Natural killer cell treated with Interleukin-12 subunit alpha and Interleukin-12 subunit beta and Interleukin-15 and Interleukin-18, amount 100 ng/mL, for 72 hours (primary cell): ENCODE results near the gene AGAP1. TPM values are rescaled to one million over a fixed set of nuclear protein-coding genes. Genes with fewer than 3 reads are reported as not detected.

ENCODE experiments used
- ATAC-seq, 2 donors: fragments of 150-1000 bp; cut with Tn5 transposase in 1 of 2; sonication (Bioruptor Pico), chemical (Tn5 transposase) in 1 of 2; 2 replicates each; pipeline ENCODE4 v1.10.0; 2021
- DNase-seq: peaks from one replicate; pipeline ENCODE4 v3.0.0; 2022; ENCODE audit warnings: low spot score
- H3K27ac Mint-ChIP-seq, 2 donors: 1 replicate in 1 of 2; 2 replicates in 1 of 2; pipeline ENCODE4 v1.8.0; 2022; ENCODE audit warnings: mixed read lengths in 2 of 2, mild to moderate bottlenecking in 1 of 2, moderate library complexity in 1 of 2
- H3K27me3 Mint-ChIP-seq, 2 donors: 1 replicate in 1 of 2; 2 replicates in 1 of 2; pipeline ENCODE4 v1.8.0; 2022; ENCODE audit warnings: mixed read lengths in 2 of 2
- H3K36me3 Mint-ChIP-seq: one replicate; pipeline ENCODE4 v1.8.0; 2022; ENCODE audit warnings: mixed read lengths
- H3K4me1 Mint-ChIP-seq, 2 donors: 1 replicate in 1 of 2; 2 replicates in 1 of 2; pipeline ENCODE4 v1.8.0; 2022; ENCODE audit warnings: low read depth in 2 of 2, mixed read lengths in 2 of 2, mild to moderate bottlenecking in 1 of 2
- H3K4me3 Mint-ChIP-seq: one replicate; pipeline ENCODE4 v1.8.0; 2022; ENCODE audit warnings: mixed read lengths
- H3K9me3 Mint-ChIP-seq: 2 replicates; pipeline ENCODE4 v1.8.0; 2022; ENCODE audit warnings: mixed read lengths
- total RNA-seq, 2 donors: library from RNA; stranded (reverse); gene quantifications; one replicate each; pipeline ENCODE4 v1.2.3, GENCODE V29; 2022

The AGAP1 gene
- total RNA-seq, 2 donors from 2014 or later, result 5.2 to 7.4 TPM

DNA sequence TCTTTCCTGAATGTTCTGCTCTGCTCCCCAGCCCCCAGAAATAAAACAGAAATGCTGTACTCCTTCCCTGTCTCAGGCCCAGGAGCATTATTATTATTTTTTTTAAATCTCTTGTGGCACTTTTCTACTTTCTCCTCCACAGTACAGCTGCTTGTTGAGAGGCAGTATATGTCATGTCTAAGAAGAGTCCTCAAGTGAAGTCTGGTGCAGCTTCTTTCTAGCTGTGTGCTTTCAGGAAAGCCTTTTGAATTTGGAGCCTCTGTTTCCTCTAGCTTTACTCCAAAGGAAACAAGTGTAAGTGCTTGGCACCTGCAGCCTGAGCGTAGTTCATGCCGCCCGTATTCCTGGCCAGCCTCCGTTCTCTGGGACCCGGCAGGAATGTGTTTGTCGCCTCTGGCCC lies 22.4 kb downstream of the AGAP1 start:
- H3K9me3 Mint-ChIP-seq, result no peaks in the 10 kb centered on the region
- H3K27ac Mint-ChIP-seq, result no peak overlapping the region
- no peaks in the 10 kb centered on the region for H3K4me1 Mint-ChIP-seq
- no peak for DNase-seq
- peaks cover 1 to 7% of the 10 kb centered on the region in 2 donors for H3K27me3 Mint-ChIP-seq
- H3K4me3 Mint-ChIP-seq, result no peak overlapping the region
- no peaks in the 10 kb centered on the region for H3K36me3 Mint-ChIP-seq
- no peak for ATAC-seq

DNA sequence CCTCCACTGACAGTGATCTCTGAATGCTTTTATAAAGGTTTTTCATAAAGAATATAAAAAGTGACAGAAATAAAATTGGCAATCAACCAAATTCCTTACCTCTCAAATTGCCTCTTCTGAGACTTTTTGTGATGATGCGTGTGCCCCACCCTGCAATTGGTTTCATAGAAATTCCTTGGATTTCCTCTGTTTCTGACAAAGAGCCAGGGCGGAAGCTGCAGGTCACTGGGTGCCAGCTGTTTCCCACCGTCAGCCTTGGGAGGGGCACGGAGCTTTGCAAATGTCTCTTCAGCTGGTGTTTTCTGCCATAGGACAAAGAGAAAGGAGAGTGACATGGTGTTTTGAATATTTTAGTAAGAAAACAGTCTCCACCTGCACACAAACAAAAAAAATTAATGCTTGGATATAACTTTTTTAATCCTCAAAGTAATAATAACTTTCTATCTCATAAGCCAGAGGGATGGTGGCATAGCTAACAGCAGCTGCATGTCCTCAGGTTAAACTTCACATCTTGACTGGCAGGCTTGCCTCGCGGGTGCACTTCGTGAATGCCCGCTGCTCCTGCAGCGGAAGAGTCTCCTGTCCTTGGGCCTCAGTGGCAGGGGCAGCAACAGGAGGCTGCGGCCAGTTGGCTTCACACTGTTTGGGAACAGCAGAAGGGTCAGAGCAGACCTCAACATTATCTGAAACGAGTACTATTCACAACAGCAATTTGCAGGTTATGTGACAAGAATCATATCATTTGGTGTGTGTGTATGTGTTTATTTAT lies 24.7 kb downstream of the AGAP1 start:
- Mint-ChIP-seq H3K27ac (no peak overlapping the region), H3K4me1 (no peaks in the 10 kb centered on the region), H3K27me3 (peaks cover 11 to 15% of the 10 kb centered on the region in 2 donors), H3K4me3 (no peak overlapping the region), H3K9me3 (no peaks in the 10 kb centered on the region), H3K36me3 (no peaks in the 10 kb centered on the region)
- DNase-seq, result no peak
- no peak for ATAC-seq

DNA sequence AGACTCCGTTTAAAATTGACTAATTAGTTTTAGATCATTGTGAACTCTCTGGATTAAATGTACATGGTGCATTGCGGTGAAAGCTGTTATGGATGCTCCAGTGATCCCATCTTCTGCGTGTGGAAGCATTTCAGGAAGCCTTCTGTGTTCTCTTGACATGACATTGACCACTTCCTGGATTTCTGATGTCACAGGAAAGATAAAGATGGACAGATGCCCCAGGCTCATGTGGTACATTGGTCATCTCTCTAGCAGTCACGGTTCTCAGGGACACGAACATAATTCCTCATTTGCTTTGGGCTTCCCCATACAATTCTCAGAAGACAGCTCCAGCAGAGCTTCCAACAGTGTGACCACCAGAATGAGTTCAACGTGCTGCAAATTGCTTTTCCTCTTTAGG lies 26.9 kb downstream of the AGAP1 start:
- Mint-ChIP-seq H3K4me3 (no peak overlapping the region), H3K27me3 (peaks cover 9 to 15% of the 10 kb centered on the region in 2 donors), H3K4me1 (no peaks in the 10 kb centered on the region), H3K9me3 (no peaks in the 10 kb centered on the region), H3K36me3 (no peaks in the 10 kb centered on the region), H3K27ac (no peak overlapping the region)
- no peak for ATAC-seq
- no peak for DNase-seq

DNA sequence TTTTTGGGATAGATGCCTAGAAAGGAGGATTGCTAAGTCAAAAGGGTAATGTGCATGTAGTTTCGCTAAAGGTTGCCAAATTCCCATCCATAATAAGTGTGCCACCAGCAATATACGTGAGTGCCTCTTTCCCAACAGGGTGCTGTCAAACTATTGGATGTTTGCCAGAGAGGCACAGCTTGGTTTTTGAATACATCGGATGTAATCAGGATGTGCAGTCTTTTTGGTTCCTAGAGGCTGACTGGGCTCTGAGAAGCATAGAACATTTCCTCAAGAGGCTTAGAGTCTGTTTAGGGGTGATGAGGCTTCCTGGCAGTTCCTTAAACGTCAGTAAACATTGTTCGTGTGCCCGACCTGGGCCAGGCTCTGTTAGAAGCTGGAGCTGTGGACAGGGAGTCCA lies 28.0 kb downstream of the AGAP1 start:
- Mint-ChIP-seq H3K36me3 (no peaks in the 10 kb centered on the region), H3K4me1 (no peaks in the 10 kb centered on the region), H3K27ac (no peak overlapping the region), H3K4me3 (no peak overlapping the region), H3K27me3 (peaks cover 9 to 15% of the 10 kb centered on the region in 2 donors), H3K9me3 (no peaks in the 10 kb centered on the region)
- DNase-seq (no peak), ATAC-seq (no peak)

DNA sequence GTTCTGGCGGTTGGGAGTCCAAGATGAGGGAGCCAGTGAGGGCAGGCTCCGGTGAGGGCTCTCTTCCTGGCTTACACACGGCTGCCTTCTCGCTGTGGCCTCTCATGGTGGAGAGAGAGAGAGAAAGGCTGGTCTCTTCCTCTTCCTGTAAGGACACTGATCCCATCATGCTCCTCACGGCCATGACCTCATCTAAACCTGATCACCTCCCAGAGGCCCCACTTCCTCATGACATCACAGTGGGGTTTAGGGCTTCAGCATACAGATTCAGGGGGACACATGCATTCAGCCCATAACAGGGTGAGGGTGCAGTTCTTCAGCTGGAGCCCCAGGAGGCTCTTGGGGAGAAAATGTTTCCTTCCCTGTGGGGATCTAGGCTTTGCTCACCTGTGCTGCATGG lies 29.2 kb downstream of the AGAP1 start:
- no peak overlapping the region for H3K27ac Mint-ChIP-seq
- DNase-seq (no peak), ATAC-seq (no peak)
- no peak overlapping the region for H3K4me3 Mint-ChIP-seq
- peaks cover 9 to 15% of the 10 kb centered on the region in 2 donors for H3K27me3 Mint-ChIP-seq
- no peaks in the 10 kb centered on the region for H3K4me1 Mint-ChIP-seq
- H3K36me3 Mint-ChIP-seq, result no peaks in the 10 kb centered on the region
- H3K9me3 Mint-ChIP-seq, result no peaks in the 10 kb centered on the region

DNA sequence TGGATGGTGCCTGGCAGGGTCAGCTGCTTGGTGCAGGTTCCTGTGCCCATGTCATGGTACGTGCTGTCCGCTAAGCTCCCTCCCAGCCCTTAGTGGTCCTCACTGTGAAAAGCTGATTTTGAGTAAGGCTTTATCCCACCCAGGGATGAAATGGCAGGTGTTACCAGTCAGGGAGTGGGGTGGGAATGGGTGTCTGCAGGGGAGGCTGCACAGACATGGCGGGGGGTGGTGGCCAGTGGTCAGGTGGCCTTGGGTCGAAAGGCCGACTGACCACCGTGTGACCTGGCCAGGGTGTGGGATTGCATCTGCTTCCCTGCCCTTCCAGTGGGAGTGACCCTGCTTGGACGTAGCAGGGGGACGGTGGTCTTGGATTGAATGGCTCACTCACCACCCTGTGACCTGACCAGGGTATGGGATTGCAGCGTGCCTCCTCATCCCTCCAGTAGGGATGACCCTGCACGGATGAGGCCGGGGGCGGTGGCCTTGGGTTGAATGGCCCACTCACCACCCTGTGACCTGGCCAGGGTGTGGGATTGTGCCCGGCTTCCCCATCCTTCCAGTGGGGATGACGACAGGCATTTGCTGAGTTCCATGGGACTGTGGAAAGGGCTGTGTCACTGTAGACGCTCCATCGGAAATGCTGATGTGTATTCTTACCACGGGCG lies 29.8 kb downstream of the AGAP1 start:
- ATAC-seq (peak in 1 of 2 donors; percentile 55), DNase-seq (no peak)
- Mint-ChIP-seq H3K27ac (no peak overlapping the region), H3K36me3 (no peaks in the 10 kb centered on the region), H3K4me3 (no peak overlapping the region), H3K9me3 (no peaks in the 10 kb centered on the region), H3K4me1 (no peaks in the 10 kb centered on the region), H3K27me3 (peaks cover 9 to 15% of the 10 kb centered on the region in 2 donors)

DNA sequence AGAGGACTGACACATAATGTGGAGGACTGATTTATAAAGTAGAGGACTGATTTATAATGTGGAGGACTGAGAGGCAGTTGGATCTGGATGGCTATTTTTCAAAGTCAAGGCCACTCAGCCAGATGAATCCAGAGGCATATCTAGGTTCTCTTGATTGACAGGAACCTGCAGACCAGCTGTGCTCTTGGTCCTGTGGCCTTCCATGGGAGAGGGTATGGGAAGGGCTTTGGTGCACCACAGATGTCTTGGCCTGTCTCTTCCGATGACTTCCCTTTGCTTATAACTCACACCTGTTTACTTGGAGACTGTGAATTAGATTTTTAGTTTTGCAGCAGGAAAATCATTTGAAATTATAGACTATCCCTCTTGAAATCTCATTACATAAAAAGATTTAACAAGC lies 32.3 kb downstream of the AGAP1 start:
- no peaks in the 10 kb centered on the region for H3K9me3 Mint-ChIP-seq
- no peaks in the 10 kb centered on the region for H3K4me1 Mint-ChIP-seq
- H3K4me3 Mint-ChIP-seq, result no peak overlapping the region
- peaks cover 10 to 29% of the 10 kb centered on the region in 2 donors for H3K27me3 Mint-ChIP-seq
- DNase-seq (no peak), ATAC-seq (no peak)
- H3K36me3 Mint-ChIP-seq, result no peaks in the 10 kb centered on the region
- H3K27ac Mint-ChIP-seq, result no peak overlapping the region

DNA sequence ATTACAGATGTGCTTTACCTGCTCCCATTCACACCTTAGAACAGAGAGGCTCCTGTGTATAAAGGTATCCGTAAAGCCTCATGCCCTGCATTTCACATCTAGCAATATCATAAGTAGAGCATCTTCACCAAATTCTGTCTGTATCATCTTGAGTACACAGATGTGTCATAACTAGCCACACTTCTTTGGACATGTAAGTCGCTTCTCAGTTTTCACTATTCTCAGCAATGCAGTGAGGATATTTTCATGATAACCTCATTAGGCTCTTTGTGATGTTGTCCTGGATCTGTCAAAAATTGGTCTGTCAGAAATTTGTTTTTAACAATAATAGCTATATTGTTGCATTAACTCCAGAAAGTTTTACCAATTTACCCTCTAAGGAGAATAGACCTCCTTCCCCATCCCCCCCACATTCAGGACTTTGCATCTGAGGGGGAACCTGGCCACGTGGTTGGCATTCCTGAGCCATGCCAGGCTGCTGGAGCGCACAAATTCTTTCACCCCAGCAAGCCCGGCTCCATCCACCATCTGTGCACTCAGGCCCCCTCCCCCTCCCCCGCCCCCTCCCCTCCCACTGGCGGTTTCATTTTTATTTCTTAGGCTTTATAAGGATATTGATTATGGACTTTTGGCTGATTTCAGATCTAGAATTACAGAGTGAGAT lies 34.1 kb downstream of the AGAP1 start:
- Mint-ChIP-seq H3K27ac (no peak overlapping the region), H3K27me3 (peaks cover 6 to 14% of the 10 kb centered on the region in 2 donors), H3K9me3 (no peaks in the 10 kb centered on the region), H3K36me3 (no peaks in the 10 kb centered on the region), H3K4me3 (no peak overlapping the region), H3K4me1 (no peaks in the 10 kb centered on the region)
- DNase-seq (no peak), ATAC-seq (no peak)

DNA sequence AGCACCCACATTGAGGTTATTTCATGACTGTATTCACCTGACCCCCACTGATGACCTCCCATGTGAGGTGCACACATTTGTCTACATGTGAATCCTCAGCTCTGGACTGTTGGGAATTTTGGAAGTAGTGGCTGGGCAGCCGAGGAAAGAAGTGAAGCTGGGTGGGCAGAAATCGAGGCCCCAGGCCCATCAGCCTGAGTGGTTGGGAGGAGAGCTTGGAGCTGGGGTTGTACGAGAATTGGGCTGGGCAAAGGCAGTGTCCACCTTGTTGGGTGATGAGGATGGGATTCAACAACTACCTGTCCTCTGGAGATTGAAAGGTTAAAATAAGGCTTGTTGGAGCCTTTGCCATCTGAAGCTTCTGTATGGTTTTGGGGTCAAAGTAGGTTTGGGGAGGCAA lies 35.8 kb downstream of the AGAP1 start:
- no peaks in the 10 kb centered on the region for H3K36me3 Mint-ChIP-seq
- H3K9me3 Mint-ChIP-seq, result no peaks in the 10 kb centered on the region
- H3K27ac Mint-ChIP-seq, result no peak overlapping the region
- peaks cover 3 to 14% of the 10 kb centered on the region in 2 donors for H3K27me3 Mint-ChIP-seq
- ATAC-seq, result no peak
- H3K4me3 Mint-ChIP-seq, result no peak overlapping the region
- no peaks in the 10 kb centered on the region for H3K4me1 Mint-ChIP-seq
- DNase-seq, result no peak

DNA sequence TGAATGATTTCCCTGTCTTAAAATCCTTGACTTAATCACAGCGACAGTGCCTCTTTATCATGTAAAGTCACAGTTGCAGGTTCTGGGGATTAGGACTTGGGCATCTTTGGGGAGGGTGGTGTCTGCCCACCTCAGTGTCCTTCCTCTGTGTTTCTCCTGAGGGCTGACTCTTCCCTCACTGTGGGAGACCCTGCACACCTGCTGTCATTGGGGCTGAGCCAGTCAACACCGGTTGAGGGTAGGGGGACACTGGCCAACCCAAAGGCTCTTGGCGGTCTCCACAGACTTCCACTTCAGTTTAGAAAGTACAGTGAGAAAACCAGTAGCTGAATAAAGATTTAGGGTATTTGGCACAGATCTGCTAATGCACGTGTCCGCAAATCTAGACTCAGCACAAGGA lies 36.9 kb downstream of the AGAP1 start:
- DNase-seq, result no peak
- H3K9me3 Mint-ChIP-seq, result no peaks in the 10 kb centered on the region

DNA sequence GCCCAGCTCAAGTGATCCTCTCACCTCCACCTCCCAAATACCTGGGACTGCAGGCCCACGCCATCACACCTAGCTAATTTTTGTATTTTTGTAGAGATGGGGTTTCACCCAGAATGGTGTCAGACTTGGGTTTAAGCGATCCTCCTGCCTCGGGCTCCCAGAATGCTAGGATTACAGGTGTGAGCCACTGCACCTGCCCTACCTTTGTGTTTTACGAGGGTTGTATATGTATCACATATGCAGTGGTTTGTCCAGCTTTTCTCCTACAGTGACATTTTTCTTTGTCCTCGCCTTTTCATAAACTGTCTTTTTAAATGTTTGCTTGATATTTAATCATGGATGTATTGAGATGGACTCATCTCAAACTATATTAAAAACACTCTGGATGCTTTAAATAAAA lies 38.5 kb downstream of the AGAP1 start:
- H3K27me3 Mint-ChIP-seq, result peaks cover 9 to 20% of the 10 kb centered on the region in 2 donors
- no peaks in the 10 kb centered on the region for H3K4me1 Mint-ChIP-seq
- no peak overlapping the region for H3K4me3 Mint-ChIP-seq
- no peak overlapping the region for H3K27ac Mint-ChIP-seq
- ATAC-seq (no peak), DNase-seq (no peak)
- no peaks in the 10 kb centered on the region for H3K9me3 Mint-ChIP-seq
- no peaks in the 10 kb centered on the region for H3K36me3 Mint-ChIP-seq

More for the DNA sequence above, 36.9 kb downstream of the AGAP1 start:
- Mint-ChIP-seq H3K36me3 (no peaks in the 10 kb centered on the region), H3K27me3 (peaks cover 3 to 14% of the 10 kb centered on the region in 2 donors), H3K27ac (no peak overlapping the region), H3K4me3 (no peak overlapping the region), H3K4me1 (no peaks in the 10 kb centered on the region)
- peak in 1 of 2 donors; percentile 54 for ATAC-seq

DNA sequence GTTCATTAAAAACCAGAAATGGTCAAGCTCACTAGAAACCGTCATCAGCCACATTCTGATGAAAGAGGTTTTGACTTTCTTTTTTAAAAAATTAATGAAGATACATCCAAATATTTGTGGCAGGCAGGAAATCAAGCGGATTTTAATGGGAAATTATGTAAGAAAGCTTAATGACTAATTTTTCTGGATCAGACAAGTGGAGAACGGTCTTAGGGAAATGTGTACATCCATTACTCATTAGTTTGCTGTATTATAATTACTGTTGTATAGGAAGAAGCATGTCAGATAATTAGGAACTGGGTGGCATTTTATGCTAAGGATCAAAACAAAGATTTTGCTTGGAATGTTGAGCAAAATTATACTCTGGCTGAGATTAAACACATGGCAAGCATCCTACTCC lies 39.4 kb downstream of the AGAP1 start:
- ATAC-seq (no peak), DNase-seq (no peak)
- Mint-ChIP-seq H3K36me3 (no peaks in the 10 kb centered on the region), H3K4me1 (no peaks in the 10 kb centered on the region), H3K27ac (no peak overlapping the region), H3K9me3 (no peaks in the 10 kb centered on the region), H3K27me3 (peaks cover 9 to 20% of the 10 kb centered on the region in 2 donors), H3K4me3 (no peak overlapping the region)

DNA sequence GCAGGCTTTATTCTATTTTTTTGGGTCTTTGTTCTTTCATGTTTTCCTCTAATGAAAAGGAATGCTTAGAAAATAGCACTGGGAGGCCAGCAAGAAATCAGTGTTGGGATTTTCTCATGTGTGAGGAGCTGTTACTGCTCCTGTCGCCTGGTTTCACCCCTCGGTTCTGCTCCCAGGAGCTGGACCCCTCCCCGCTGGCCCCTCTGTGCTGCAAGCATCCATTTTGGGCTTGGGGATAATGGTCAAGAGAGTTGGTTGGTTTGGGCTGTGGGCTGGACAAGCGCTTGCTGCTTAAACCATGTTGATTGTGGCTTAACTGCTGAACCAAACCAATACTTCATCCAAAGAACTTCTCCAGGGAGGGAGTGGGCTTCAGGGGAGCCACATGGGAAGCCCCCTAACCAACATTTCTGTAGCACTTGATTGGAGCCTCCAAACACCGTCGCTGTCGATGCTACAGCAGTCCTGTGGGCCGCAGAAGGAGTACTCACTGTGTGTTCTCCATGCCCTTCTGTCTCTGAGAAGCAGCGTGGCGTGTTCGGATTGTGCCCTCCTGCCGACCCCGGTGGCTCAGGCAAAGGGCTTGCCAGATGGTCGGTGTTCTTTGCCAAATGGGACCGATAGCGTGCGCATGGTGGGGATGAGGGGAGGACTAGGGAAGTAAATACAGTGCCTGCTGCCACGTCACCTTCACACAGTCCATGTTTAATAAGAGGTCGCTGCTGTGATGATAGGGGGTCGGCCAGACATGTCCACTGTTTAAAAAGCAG lies 40.0 kb downstream of the AGAP1 start:
- H3K4me1 Mint-ChIP-seq, result no peaks in the 10 kb centered on the region
- H3K4me3 Mint-ChIP-seq, result no peak overlapping the region
- no peak overlapping the region for H3K27ac Mint-ChIP-seq
- H3K27me3 Mint-ChIP-seq, result peaks cover 11 to 20% of the 10 kb centered on the region in 2 donors
- no peaks in the 10 kb centered on the region for H3K9me3 Mint-ChIP-seq
- ATAC-seq, result no peak
- DNase-seq, result no peak
- no peaks in the 10 kb centered on the region for H3K36me3 Mint-ChIP-seq
